H1 (cell line): ENCODE measurements around the gene TM7SF3. TPM values are rescaled to one million over a fixed set of nuclear protein-coding genes. Genes with fewer than 3 reads are reported as not detected.

ENCODE experiments used
- CHD7 ChIP-seq: fragments of 300-600 bp; sonication (generic); IDR thresholded peaks from 2 replicates; pipeline ENCODE4 v1.7.1; 2012; ENCODE audit warnings: low read length, moderate library complexity, mild to moderate bottlenecking, inconsistent platforms; ENCODE audit not compliant: insufficient replicate concordance
- CTBP2 ChIP-seq: IDR thresholded peaks from 2 replicates; pipeline ENCODE4 v1.7.0; 2011; ENCODE audit warnings: borderline replicate concordance, mild to moderate bottlenecking, moderate library complexity, mixed read lengths, low read length; ENCODE audit not compliant: insufficient read depth, insufficient read length
- HDAC6 ChIP-seq: IDR thresholded peaks from one replicate; pipeline ENCODE4 v1.7.1; 2012; ENCODE audit warnings: low read depth, mild to moderate bottlenecking, inconsistent platforms, low read length, moderate library complexity
- polyA plus RNA-seq, 7 experiments: library from polyadenylated mRNA; depleted of rRNA in 3 of 7; stranded (reverse) in 5 of 7; unstranded in 2 of 7; fragments of >200 nt in 5 of 7; fragments of 200-250 nt in 2 of 7; gene quantifications; 1 replicate in 5 of 7; 2 replicates in 1 of 7; 4 replicates in 1 of 7; pipeline versions ENCODE4 v1.2.1 to v1.2.3, GENCODE V29; 2011 to 2013; ENCODE audit warnings: missing spikeins in 2 of 7, mixed read lengths in 2 of 7
- total RNA-seq: library from RNA; stranded (reverse); fragmentation: NEBNext Ultra II Directional; extraction: Animal tissue kit (Norgen Biotek cat#: 25700); gene quantifications from 2 replicates; pipeline ENCODE4 v1.2.1, GENCODE V29; 2021

The TM7SF3 gene
- total and polyA plus RNA-seq, 2 of the 8 experiments (the other 6 are each of a cell fraction or from before 2014, with no cell fraction given): 57.9 to 77.2 TPM

- TF ChIP-seq CHD7 (no peak), CTBP2 (no peak), HDAC6 (no peak)
Observed at GRCh38 chr12:26995706-26996105, 18.5 kb downstream of the TM7SF3 start (continued).
